Lung microvascular endothelial cell (primary cell): ENCODE measurements around the gene DLX2. TPM values are rescaled to one million over a fixed set of nuclear protein-coding genes. Genes with fewer than 3 reads are reported as not detected.
A peak's percentile ranks its signal among the peaks of the same experiment; 100 is the strongest.

Experiments
- DNase-seq, 2 donors: peaks; one replicate each; pipeline versions ENCODE4 v3.0.0 to v3.0.0-alpha.2; 2010; ENCODE audit warnings: low read depth in 2 of 2
- total RNA-seq: library from RNA; depleted of rRNA; stranded (reverse); fragments of >200 nt; gene quantifications from 2 replicates; pipeline ENCODE4 v1.2.1, GENCODE V29; 2014

DLX2 gene
- total RNA-seq, 1 donor from 2014 or later, result under 0.01 TPM

GRCh38 chr2:172107690-172108586 lies 5.2 kb upstream of the DLX2 start:
- DNase-seq, result no peak

GRCh38 chr2:172106108-172106961 lies 3.6 kb upstream of the DLX2 start:
- peak; percentile 55 to 65 for DNase-seq

GRCh38 chr2:172105471-172106107 lies 2.9 kb upstream of the DLX2 start:
- DNase-seq, result no peak

- peak; percentile 89 to 92 for DNase-seq
Observed at GRCh38 chr2:172103471-172104272, 972 bp upstream of the DLX2 start.

- no peak for DNase-seq
Observed at GRCh38 chr2:172101821-172102390, 794 bp downstream of the DLX2 start.

- no peak for DNase-seq
Observed at GRCh38 chr2:172100935-172101820, 1.5 kb downstream of the DLX2 start.

- DNase-seq, result no peak
Observed at GRCh38 chr2:172100080-172100934, 2.4 kb downstream of the DLX2 start.

GRCh38 chr2:172099472-172100079 lies 3.1 kb downstream of the DLX2 start:
- DNase-seq, result no peak

- DNase-seq, result peak; percentile 50 to 66
Observed at GRCh38 chr2:172098650-172099471, 3.8 kb downstream of the DLX2 start.

- DNase-seq, result no peak
Observed at GRCh38 chr2:172098287-172098649, 4.4 kb downstream of the DLX2 start.

GRCh38 chr2:172097557-172098131 lies 5.1 kb downstream of the DLX2 start:
- no peak for DNase-seq

- DNase-seq, result peak in 1 of 2 donors; percentile 58
Observed at GRCh38 chr2:172096626-172097547, 5.8 kb downstream of the DLX2 start.

GRCh38 chr2:172095905-172096625 lies 6.6 kb downstream of the DLX2 start:
- no peak for DNase-seq

GRCh38 chr2:172095146-172095904 lies 7.4 kb downstream of the DLX2 start:
- DNase-seq, result peak in 1 of 2 donors; percentile 59
